ENCODE data around the gene CXCL1.

- TF ChIP-seq POLR2A (IDR thresholded peaks at IDR 0.05) (no peak), CTCF (IDR thresholded peaks at IDR 0.05) (no peak), EP300 (IDR thresholded peaks at IDR 0.05) (no peak)
These were observed 13.8 kb upstream of the CXCL1 start for GRCh38 chr4:73855406-73855805.

Data from tibial nerve (tissue), 4 donors.